ENCODE data around the gene HIBCH.

DNA sequence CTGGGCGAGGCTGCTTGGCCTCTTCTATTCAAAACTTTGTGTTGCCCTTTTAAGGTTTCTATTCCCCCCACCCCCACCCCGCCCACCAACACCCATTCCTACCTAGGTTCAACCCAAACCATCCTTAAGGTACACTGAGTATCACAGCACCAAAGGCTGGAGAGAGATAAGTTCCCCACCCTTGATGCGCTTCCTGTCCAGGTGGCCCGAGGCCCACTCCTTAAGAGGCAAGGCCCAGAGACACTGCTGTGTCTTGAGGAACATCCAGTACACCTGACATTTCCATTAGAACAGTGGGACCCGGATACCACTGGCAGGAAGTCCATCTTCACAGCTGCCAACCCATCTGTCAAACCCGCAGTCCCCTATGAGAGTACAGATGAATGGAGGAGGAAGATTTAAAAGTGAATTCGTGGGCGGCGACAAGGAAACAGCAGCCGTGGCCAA lies 23.5 kb upstream of the HIBCH start:
- TF ChIP-seq, protein P1, sequence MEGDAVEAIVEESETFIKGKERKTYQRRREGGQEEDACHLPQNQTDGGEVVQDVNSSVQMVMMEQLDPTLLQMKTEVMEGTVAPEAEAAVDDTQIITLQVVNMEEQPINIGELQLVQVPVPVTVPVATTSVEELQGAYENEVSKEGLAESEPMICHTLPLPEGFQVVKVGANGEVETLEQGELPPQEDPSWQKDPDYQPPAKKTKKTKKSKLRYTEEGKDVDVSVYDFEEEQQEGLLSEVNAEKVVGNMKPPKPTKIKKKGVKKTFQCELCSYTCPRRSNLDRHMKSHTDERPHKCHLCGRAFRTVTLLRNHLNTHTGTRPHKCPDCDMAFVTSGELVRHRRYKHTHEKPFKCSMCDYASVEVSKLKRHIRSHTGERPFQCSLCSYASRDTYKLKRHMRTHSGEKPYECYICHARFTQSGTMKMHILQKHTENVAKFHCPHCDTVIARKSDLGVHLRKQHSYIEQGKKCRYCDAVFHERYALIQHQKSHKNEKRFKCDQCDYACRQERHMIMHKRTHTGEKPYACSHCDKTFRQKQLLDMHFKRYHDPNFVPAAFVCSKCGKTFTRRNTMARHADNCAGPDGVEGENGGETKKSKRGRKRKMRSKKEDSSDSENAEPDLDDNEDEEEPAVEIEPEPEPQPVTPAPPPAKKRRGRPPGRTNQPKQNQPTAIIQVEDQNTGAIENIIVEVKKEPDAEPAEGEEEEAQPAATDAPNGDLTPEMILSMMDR (conservative IDR thresholded peaks at IDR 0.05; ENCODE audit: low read depth in 2 of 2): no peak
- TF ChIP-seq EZH2 (IDR thresholded peaks at IDR 0.05; ENCODE audit: low read depth, unreplicated experiment) (no peak), POLR2AphosphoS5 (IDR thresholded peaks at IDR 0.05; ENCODE audit: low read depth) (no peak), ZNF331 (CRISPR knock-in tag; IDR thresholded peaks at IDR 0.05; ENCODE audit: low read depth) (no peak), EZH2phosphoT487 (IDR thresholded peaks at IDR 0.05; ENCODE audit: unreplicated experiment) (no peak), CREB1 (CRISPR knock-in tag; IDR thresholded peaks at IDR 0.05; ENCODE audit: low read depth) (no peak), ZNF114 (CRISPR knock-in tag; IDR thresholded peaks at IDR 0.05) (no peak), STAT1 (IDR thresholded peaks at IDR 0.05; ENCODE audit: unreplicated experiment) (no peak)
- TF ChIP-seq, protein P2, sequence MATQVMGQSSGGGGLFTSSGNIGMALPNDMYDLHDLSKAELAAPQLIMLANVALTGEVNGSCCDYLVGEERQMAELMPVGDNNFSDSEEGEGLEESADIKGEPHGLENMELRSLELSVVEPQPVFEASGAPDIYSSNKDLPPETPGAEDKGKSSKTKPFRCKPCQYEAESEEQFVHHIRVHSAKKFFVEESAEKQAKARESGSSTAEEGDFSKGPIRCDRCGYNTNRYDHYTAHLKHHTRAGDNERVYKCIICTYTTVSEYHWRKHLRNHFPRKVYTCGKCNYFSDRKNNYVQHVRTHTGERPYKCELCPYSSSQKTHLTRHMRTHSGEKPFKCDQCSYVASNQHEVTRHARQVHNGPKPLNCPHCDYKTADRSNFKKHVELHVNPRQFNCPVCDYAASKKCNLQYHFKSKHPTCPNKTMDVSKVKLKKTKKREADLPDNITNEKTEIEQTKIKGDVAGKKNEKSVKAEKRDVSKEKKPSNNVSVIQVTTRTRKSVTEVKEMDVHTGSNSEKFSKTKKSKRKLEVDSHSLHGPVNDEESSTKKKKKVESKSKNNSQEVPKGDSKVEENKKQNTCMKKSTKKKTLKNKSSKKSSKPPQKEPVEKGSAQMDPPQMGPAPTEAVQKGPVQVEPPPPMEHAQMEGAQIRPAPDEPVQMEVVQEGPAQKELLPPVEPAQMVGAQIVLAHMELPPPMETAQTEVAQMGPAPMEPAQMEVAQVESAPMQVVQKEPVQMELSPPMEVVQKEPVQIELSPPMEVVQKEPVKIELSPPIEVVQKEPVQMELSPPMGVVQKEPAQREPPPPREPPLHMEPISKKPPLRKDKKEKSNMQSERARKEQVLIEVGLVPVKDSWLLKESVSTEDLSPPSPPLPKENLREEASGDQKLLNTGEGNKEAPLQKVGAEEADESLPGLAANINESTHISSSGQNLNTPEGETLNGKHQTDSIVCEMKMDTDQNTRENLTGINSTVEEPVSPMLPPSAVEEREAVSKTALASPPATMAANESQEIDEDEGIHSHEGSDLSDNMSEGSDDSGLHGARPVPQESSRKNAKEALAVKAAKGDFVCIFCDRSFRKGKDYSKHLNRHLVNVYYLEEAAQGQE (IDR thresholded peaks at IDR 0.05; ENCODE audit: unreplicated experiment): no peak
- TF ChIP-seq, protein P3, sequence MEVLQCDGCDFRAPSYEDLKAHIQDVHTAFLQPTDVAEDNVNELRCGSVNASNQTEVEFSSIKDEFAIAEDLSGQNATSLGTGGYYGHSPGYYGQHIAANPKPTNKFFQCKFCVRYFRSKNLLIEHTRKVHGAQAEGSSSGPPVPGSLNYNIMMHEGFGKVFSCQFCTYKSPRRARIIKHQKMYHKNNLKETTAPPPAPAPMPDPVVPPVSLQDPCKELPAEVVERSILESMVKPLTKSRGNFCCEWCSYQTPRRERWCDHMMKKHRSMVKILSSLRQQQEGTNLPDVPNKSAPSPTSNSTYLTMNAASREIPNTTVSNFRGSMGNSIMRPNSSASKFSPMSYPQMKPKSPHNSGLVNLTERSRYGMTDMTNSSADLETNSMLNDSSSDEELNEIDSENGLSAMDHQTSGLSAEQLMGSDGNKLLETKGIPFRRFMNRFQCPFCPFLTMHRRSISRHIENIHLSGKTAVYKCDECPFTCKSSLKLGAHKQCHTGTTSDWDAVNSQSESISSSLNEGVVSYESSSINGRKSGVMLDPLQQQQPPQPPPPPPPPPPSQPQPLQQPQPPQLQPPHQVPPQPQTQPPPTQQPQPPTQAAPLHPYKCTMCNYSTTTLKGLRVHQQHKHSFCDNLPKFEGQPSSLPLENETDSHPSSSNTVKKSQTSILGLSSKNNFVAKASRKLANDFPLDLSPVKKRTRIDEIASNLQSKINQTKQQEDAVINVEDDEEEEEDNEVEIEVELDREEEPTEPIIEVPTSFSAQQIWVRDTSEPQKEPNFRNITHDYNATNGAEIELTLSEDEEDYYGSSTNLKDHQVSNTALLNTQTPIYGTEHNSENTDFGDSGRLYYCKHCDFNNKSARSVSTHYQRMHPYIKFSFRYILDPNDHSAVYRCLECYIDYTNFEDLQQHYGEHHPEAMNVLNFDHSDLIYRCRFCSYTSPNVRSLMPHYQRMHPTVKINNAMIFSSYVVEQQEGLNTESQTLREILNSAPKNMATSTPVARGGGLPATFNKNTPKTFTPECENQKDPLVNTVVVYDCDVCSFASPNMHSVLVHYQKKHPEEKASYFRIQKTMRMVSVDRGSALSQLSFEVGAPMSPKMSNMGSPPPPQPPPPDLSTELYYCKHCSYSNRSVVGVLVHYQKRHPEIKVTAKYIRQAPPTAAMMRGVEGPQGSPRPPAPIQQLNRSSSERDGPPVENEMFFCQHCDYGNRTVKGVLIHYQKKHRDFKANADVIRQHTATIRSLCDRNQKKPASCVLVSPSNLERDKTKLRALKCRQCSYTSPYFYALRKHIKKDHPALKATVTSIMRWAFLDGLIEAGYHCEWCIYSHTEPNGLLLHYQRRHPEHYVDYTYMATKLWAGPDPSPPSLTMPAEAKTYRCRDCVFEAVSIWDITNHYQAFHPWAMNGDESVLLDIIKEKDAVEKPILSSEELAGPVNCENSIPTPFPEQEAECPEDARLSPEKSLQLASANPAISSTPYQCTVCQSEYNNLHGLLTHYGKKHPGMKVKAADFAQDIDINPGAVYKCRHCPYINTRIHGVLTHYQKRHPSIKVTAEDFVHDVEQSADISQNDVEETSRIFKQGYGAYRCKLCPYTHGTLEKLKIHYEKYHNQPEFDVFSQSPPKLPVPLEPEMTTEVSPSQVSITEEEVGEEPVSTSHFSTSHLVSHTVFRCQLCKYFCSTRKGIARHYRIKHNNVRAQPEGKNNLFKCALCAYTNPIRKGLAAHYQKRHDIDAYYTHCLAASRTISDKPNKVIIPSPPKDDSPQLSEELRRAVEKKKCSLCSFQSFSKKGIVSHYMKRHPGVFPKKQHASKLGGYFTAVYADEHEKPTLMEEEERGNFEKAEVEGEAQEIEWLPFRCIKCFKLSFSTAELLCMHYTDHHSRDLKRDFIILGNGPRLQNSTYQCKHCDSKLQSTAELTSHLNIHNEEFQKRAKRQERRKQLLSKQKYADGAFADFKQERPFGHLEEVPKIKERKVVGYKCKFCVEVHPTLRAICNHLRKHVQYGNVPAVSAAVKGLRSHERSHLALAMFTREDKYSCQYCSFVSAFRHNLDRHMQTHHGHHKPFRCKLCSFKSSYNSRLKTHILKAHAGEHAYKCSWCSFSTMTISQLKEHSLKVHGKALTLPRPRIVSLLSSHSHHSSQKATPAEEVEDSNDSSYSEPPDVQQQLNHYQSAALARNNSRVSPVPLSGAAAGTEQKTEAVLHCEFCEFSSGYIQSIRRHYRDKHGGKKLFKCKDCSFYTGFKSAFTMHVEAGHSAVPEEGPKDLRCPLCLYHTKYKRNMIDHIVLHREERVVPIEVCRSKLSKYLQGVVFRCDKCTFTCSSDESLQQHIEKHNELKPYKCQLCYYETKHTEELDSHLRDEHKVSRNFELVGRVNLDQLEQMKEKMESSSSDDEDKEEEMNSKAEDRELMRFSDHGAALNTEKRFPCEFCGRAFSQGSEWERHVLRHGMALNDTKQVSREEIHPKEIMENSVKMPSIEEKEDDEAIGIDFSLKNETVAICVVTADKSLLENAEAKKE (CRISPR knock-in tag; IDR thresholded peaks at IDR 0.05): no peak
